SK-N-MC (cell line): Measurements from ENCODE around the gene ATG16L2.

Experiments
- EZH2 ChIP-seq: fragments of 200-600 bp; sonication (generic); IDR thresholded peaks from one replicate; pipeline ENCODE4 v1.6.1; 2017; ENCODE audit warnings: antibody characterized with exemption
- POLR2AphosphoS5 ChIP-seq: IDR thresholded peaks from 2 replicates; pipeline ENCODE4 v1.6.1; 2012; ENCODE audit warnings: mild to moderate bottlenecking, low read depth, low read length, borderline replicate concordance

- TF ChIP-seq POLR2AphosphoS5 (no peak), EZH2 (no peak)
Measured at GRCh38 chr11:72818971-72819370, 4.8 kb downstream of the ATG16L2 start.
